Subcutaneous abdominal adipose tissue (tissue), 5 donors: Measurements from ENCODE around the gene TENT4B.
"Not testable (repeated sequence)": the region's sequence is repeated elsewhere in the genome, so short reads cannot be mapped to it uniquely, and the experiment has no call there.

Experiments used
- H3K27ac ChIP-seq: one replicate; pipeline ENCODE4 v1.7.0; 2013; ENCODE audit warnings: low read depth, mild to moderate bottlenecking, inconsistent platforms, low read length, moderate library complexity
- H3K27me3 ChIP-seq, 5 donors: one replicate each; pipeline ENCODE4 v1.7.0; 2013; ENCODE audit warnings: low read length in 5 of 5, inconsistent platforms in 1 of 5; ENCODE audit not compliant: control insufficient read depth in 5 of 5, insufficient read depth in 4 of 5
- H3K36me3 ChIP-seq, 5 donors: one replicate each; pipeline ENCODE4 v1.7.0; 2013; ENCODE audit warnings: low read length in 5 of 5; ENCODE audit not compliant: control insufficient read depth in 5 of 5, insufficient read depth in 5 of 5
- H3K4me1 ChIP-seq, 5 donors: one replicate each; pipeline ENCODE4 v1.7.0; 2013; ENCODE audit warnings: low read length in 5 of 5, mild to moderate bottlenecking in 3 of 5, moderate library complexity in 1 of 5; ENCODE audit not compliant: control insufficient read depth in 5 of 5, insufficient read depth in 5 of 5
- H3K4me3 ChIP-seq, 5 donors: one replicate each; pipeline ENCODE4 v1.7.0; 2013; ENCODE audit warnings: low read length in 5 of 5, low read depth in 1 of 5
- H3K9ac ChIP-seq, 5 donors: one replicate each; pipeline ENCODE4 v1.7.0; 2013; ENCODE audit warnings: low read length in 5 of 5, mild to moderate bottlenecking in 4 of 5, moderate library complexity in 3 of 5
- H3K9me3 ChIP-seq, 5 donors: one replicate each; pipeline ENCODE4 v1.7.0; 2013; ENCODE audit warnings: low read length in 5 of 5; ENCODE audit not compliant: control insufficient read depth in 5 of 5
- donor health status: healthy.
- donor health status: healthy.
- donor health status: healthy.
- donor health status: healthy.
- donor health status: healthy.

The TENT4B gene

GRCh38 chr16:50227665-50228064 is 74.6 kb downstream of the TENT4B start:
- no peaks in the 10 kb centered on the region for H3K9me3 ChIP-seq
- no peaks in the 10 kb centered on the region for H3K4me1 ChIP-seq
- H3K36me3 ChIP-seq: peaks cover 25 to 51% (median 38%) of the 10 kb centered on the region in 5 donors
- H3K27me3 ChIP-seq: no peaks in the 10 kb centered on the region
- H3K4me3 ChIP-seq: no peak overlapping the region
- no peak overlapping the region for H3K9ac ChIP-seq
- no peak overlapping the region for H3K27ac ChIP-seq

DNA sequence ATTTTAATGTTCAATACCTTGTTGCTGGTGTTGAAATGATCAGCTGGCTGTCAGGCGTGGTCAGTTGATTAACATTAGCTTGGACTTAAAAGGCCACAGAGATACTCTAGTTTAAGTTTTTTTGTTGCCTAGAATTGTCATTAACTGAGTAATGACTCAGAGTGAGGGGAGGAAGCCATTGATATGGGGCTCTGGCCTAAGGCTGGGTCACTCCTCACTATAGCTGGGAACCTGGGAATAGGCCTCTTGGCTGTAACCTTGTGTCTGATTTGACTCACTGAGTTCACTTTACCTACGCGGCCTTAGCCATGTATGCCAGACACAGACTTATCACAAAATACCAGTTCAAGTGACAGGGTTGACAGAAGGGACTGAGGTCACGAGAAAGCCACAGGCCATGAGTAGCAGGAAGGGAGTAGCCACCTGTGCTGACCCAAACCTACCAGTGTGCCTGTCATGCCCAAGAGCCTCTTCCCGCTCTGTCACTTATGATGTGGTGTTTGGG is 75.3 kb downstream of the TENT4B start:
- H3K27me3 ChIP-seq: no peaks in the 10 kb centered on the region
- H3K4me3 ChIP-seq: no peak overlapping the region
- no peaks in the 10 kb centered on the region for H3K9me3 ChIP-seq
- no peaks in the 10 kb centered on the region for H3K4me1 ChIP-seq
- H3K27ac ChIP-seq: no peak overlapping the region
- peaks cover 21 to 47% (median 33%) of the 10 kb centered on the region in 5 donors for H3K36me3 ChIP-seq
- H3K9ac ChIP-seq: no peak overlapping the region

- Histone ChIP-seq H3K36me3 (peaks cover 17 to 40% (median 33%) of the 10 kb centered on the region in 5 donors), H3K27me3 (no peaks in the 10 kb centered on the region), H3K27ac (no peak overlapping the region), H3K9ac (no peak overlapping the region), H3K9me3 (no peaks in the 10 kb centered on the region), H3K4me3 (no peak overlapping the region), H3K4me1 (no peaks in the 10 kb centered on the region)
These were observed 76.1 kb downstream of the TENT4B start for GRCh38 chr16:50229149-50229726.

- Histone ChIP-seq H3K27me3 (no peaks in the 10 kb centered on the region), H3K36me3 (peaks cover 0 to 3% (median 0%) of the 10 kb centered on the region in 5 donors), H3K9ac (no peak overlapping the region), H3K9me3 (no peaks in the 10 kb centered on the region), H3K4me3 (no peak overlapping the region), H3K4me1 (no peaks in the 10 kb centered on the region), H3K27ac (no peak overlapping the region)
These were observed 81.9 kb downstream of the TENT4B start for GRCh38 chr16:50234771-50235556.

DNA sequence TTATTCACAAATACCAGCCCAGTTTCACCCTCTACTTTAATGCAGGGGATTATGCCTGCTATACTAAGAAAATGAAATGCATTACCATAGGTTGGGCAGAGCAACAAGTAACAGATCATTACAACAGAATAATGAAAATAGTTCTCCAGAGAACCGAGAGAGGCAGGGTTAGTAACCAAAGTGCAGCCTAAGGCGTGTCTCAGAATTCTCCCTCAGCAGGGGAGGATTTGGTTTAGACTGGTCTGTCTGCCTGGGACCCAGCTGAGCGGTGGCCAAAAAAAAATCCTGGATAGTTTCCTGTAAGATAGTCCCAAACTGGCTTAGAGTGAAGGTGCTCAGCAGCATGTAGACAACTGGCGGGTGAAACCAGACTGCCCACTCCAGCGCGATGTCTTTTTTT is 82.5 kb downstream of the TENT4B start:
- Histone ChIP-seq H3K27me3 (peaks cover 0 to 2% (median 0%) of the 10 kb centered on the region in 5 donors), H3K36me3 (peaks cover 0 to 3% (median 0%) of the 10 kb centered on the region in 5 donors), H3K4me3 (no peak overlapping the region), H3K4me1 (no peaks in the 10 kb centered on the region), H3K9ac (no peak overlapping the region), H3K9me3 (no peaks in the 10 kb centered on the region), H3K27ac (no peak overlapping the region)

- Histone ChIP-seq H3K4me1 (no peaks in the 10 kb centered on the region), H3K9ac (no peak overlapping the region), H3K9me3 (no peaks in the 10 kb centered on the region)
These were observed 85.2 kb downstream of the TENT4B start for GRCh38 chr16:50238314-50238713.

GRCh38 chr16:50238868-50239301 is 85.8 kb downstream of the TENT4B start:
- H3K36me3 ChIP-seq: no peaks in the 10 kb centered on the region
- H3K9ac ChIP-seq: no peak overlapping the region
- no peaks in the 10 kb centered on the region for H3K9me3 ChIP-seq
- no peak overlapping the region for H3K27ac ChIP-seq
- H3K27me3 ChIP-seq: peaks cover 0 to 3% (median 0%) of the 10 kb centered on the region in 5 donors
- no peak overlapping the region for H3K4me3 ChIP-seq
- H3K4me1 ChIP-seq: no peaks in the 10 kb centered on the region

More at GRCh38 chr16:50238314-50238713, 85.2 kb downstream of the TENT4B start:
- Histone ChIP-seq H3K4me3 (no peak overlapping the region), H3K27me3 (peaks cover 0 to 2% (median 0%) of the 10 kb centered on the region in 5 donors), H3K27ac (no peak overlapping the region), H3K36me3 (no peaks in the 10 kb centered on the region)

DNA sequence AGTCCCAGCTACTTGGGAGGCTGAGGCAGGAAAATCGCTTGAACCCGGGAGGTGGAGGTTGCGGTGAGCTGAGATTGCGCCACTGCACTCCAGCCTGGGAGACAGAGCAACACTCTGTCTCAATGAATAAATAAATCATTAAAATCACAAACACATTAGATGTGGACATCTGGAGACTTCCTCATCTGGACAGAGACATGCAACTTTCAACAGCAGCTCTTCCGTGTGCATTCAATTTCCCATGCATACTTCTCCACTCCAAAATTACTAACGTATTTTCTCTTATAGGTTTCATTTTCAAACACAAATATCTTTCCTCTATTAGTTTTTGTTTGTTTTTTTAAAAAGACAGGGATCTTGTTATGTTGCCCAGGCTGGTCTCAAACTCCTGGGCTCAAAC is 89.9 kb downstream of the TENT4B start:
- not testable (repeated sequence) for H3K36me3 ChIP-seq, H3K27ac ChIP-seq, H3K9ac ChIP-seq, H3K4me3 ChIP-seq, H3K9me3 ChIP-seq
- peaks cover 4 to 26% (median 21%) of the 10 kb centered on the region in 5 donors for H3K4me1 ChIP-seq
- peaks cover 0 to 13% (median 0%) of the 10 kb centered on the region in 5 donors for H3K27me3 ChIP-seq

DNA sequence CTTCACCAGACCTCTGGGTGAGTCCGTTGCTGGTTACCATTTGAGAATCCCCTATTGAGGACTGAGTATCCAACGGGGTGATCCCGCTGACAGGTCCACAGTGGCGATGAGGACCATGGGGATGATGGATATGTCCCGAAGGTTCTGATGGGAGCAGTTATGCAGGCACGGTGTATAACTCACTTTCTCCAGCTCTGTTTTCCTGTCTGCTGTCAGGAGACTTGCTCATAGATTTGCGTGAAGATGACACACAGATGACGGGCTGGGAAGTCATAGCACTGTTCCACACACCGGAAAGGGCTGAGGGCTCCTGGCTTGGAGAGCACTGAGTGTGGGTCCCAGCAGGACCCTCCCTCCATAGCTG is 91.0 kb downstream of the TENT4B start:
- H3K4me3 ChIP-seq: no peak overlapping the region
- H3K9me3 ChIP-seq: no peaks in the 10 kb centered on the region
- peaks cover 4 to 26% (median 21%) of the 10 kb centered on the region in 5 donors for H3K4me1 ChIP-seq
- no peaks in the 10 kb centered on the region for H3K36me3 ChIP-seq
- no peak overlapping the region for H3K9ac ChIP-seq
- peaks cover 0 to 13% (median 0%) of the 10 kb centered on the region in 5 donors for H3K27me3 ChIP-seq
- no peak overlapping the region for H3K27ac ChIP-seq
